OCI-LY1 (cell line): ENCODE measurements around the gene OR1J1.

Experiments
- EZH2 ChIP-seq: fragments of 200-600 bp; sonication (generic), shearing (Covaris generic); IDR thresholded peaks from 2 replicates; pipeline ENCODE4 v1.8.0; 2017; ENCODE audit warnings: borderline replicate concordance, mixed run types, mild to moderate bottlenecking, antibody characterized with exemption, low read length, moderate library complexity, mixed read lengths
- TF ChIP-seq, protein P1 (sequence below): fragments of 200-600 bp; sonication (generic), shearing (Covaris generic); IDR thresholded peaks from 2 replicates; pipeline ENCODE4 v1.5.1; 2017; ENCODE audit warnings: mild to moderate bottlenecking, antibody characterized with exemption, low read length, moderate library complexity, mixed read lengths

- no peak for TF ChIP-seq EZH2
- TF ChIP-seq, protein P1, sequence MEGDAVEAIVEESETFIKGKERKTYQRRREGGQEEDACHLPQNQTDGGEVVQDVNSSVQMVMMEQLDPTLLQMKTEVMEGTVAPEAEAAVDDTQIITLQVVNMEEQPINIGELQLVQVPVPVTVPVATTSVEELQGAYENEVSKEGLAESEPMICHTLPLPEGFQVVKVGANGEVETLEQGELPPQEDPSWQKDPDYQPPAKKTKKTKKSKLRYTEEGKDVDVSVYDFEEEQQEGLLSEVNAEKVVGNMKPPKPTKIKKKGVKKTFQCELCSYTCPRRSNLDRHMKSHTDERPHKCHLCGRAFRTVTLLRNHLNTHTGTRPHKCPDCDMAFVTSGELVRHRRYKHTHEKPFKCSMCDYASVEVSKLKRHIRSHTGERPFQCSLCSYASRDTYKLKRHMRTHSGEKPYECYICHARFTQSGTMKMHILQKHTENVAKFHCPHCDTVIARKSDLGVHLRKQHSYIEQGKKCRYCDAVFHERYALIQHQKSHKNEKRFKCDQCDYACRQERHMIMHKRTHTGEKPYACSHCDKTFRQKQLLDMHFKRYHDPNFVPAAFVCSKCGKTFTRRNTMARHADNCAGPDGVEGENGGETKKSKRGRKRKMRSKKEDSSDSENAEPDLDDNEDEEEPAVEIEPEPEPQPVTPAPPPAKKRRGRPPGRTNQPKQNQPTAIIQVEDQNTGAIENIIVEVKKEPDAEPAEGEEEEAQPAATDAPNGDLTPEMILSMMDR, result no peak
These were observed 19.9 kb downstream of the OR1J1 start for GRCh38 chr9:122457787-122458186.
